Measurements from ENCODE around the gene RAB3IL1.

The RAB3IL1 gene

DNA sequence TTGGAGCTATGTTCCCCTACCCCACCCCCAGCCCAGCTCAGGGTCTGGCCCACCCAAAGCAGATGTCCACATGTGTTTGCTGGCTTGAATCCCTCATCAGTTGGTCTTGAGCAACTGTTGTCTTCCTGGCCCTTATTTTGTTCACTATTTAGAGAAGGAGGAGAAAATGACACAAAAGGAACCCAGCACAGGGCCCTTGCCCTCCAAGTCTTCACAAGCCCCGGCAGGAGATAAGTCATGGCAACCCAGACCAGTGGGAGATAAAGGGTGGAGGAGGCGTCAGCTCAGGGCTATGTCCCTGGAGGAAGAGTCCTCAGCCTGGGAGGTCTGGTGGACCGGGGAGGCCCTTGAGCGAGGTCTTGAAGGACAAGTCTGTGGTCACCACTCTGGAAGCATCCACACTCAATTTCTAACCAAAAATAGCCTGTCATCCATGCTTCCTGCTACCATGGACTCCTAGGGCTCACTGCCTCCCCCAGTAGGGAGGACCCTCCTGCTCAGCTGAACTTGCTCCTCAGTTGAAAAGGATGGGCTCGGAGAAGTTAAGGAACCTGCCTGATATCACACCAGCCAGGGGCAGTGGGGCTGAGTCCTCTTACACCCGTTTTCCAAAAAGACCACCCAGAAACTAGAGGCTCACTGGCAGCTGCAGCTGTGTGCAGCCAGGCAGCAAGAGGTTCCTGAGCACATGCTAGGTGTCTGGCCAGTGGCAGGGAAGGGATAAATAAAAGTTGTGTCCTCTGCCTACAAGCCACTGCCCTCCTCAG lies 1.8 kb upstream of the RAB3IL1 start:
- DNase-seq, result no peak

DNA sequence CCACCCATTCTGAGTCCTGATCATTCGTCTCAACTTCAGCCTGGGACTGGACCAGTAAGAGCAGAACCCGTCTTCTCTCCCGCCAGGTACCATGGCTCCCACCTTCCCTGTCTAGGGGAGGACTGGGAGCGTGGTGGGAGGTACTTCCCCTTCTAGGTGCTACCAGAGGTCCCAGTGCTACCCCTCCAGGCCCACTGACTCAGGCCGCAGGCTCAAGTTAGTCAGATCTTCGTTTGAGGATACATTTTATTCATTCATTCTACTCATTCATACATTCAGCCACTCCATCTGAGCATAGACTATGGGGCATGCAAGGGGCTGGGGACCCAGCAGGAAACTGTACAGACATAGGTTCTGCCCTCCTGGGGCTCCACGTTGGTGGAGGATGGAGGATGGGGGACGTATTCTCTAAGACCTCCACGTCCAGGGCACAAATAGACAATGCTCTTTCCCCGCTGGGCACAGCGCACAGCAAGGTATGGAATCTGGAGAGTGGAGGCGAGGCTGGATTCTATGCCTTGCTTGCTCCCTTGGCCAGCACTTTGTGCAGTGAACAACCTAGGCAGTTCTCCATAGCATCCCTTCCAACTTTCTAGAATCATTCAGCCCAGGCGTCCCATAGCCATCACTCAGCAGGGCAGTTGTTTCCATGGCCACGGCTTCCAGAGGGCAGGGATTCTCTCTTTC lies 1.0 kb upstream of the RAB3IL1 start:
- no peak for DNase-seq

DNA sequence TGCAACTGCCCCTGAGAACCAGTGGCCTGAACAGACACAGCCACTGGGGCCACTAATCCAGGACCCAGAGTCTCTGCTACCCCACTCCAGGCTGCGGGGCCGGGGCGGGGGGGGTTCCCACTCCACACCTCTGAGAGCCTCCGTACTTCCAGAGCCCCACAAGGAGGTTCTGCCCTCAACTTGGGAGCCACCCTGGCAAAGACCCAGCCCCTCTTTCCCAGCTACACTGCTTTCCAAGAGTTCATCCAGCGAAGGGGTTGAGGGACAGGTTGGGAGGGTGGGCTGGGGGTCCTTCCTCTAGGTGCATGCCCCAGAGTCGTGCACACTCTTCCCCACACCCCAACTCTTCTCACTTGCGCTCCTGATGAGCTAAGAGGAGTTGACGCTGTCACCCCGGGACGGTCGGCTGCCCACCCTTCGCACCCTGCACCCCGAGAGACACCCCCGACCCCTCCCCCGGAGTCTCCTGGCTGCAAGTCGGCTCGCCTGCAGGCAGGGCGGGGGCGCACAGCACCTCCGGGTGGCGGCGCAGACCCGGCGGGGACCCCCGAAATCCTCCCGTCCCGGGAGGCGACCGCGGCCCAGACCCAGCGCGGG lies 531 bp downstream of the RAB3IL1 start:
- no peak for DNase-seq

DNA sequence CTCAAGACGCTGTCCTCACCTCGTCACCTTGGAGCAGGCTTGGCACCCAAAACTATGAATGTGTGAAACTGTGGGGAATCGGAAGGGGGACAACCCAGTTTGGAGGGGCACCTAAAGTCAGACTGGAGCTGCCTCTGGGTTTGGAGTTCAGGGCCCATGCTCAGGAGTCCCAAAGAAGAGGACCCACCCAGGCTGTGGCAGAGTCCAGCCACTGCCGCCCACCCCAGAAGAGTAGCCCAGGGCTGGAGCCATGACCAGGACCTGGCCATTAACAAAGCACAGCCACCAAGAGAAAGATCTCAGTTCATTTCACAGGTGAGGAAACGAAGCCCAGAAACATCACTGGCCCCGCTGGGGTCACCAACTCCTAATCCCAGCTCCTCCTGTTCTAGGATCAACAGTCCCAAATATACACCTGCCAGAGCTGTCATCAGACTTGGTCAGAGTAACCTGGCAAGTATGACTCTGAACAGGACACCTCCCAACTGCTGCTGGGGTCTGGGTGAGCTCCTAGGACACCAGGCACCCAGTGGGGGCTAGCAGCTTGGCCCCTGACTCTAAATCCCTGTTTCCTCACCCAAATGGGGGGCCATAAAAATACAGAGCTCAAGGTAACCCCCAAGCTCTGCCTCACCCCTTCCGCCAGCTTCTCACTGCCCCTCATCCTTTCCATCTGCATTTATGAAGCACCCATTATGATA lies 2.7 kb downstream of the RAB3IL1 start:
- DNase-seq, result no peak

DNA sequence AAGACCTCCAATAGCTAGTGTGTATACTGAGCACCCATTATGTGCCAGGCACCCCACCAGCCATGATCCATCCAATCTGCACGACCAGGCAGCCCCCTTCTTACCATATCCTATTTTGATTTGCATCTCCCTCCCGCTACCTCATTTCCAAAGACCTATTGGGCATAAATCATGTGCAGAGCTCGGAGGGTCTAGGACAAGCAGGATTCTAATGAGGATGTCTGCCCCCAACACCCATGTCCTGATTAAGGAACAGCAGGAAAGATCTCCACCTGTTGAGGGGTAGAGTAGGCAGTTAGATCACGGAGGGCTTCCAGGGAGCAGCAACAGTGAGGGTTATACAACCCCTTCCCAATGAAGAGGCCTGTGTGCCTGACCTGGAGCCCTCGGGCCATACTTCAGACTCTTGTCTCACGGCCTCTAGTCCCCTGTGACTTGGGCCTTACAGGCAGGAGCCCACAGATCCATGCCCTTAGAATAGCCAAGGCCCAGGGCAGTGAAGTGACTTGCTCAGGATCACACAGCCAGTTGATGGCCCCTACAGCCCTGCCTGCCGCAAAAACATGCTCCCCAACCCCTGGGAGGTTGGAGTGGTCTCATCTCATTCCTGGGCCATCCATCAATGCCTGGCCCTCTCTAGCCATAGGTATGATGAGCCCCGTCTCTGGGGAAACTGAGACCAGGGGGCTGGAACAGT lies 3.5 kb downstream of the RAB3IL1 start:
- DNase-seq, result no peak

DNA sequence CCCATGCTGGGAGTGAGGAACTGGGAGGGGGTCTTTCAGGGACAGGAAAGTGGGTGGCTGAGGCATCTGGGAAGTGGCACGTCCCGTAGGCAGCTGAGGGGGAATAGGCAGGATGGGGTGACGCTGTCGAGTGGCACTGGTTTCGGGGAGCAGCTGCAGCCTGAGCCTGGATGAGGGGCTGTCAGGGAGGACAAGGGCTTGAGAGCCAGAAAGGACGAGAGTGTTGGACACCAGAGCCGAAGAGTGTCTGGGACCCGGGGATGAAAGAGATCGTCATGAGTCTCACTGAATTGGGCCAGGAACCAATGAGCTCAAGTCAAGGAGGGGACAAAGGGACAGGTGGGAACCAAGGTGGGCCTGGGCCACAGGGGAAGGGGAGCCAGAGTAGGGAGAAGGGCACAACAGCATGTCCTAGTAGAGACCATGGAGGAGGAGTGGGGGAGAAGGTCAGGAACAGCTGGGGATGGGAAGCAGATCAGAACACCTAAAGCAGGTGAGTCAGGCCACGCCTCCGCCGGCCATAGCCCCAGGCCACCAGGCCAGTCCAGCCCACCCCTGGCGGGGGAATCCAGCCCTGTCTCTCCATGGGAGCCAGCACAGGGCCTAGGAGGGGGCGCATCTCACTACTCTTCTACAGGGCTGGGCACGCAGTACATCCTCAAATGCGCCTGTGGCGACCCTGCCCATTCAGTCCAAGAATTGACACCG lies 4.2 kb downstream of the RAB3IL1 start:
- DNase-seq, result no peak

DNA sequence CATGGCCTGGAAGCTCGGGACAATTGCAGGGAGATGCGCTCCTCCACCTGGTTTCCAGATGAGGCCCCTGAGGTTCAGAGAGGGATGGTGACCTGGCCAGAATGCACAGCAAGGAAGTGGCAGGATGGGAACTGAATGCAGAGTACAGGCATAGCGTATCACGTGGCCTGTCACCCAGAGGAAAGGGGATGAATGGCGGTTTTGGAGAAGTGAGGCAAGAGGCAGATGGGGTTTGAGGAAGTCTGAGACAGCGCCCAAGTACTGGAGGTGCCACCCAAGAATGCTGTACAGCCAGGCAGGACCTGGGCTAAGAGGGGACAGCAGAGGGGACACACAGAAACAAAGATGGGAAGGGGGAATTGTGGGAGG lies 4.9 kb downstream of the RAB3IL1 start:
- no peak for DNase-seq

DNA sequence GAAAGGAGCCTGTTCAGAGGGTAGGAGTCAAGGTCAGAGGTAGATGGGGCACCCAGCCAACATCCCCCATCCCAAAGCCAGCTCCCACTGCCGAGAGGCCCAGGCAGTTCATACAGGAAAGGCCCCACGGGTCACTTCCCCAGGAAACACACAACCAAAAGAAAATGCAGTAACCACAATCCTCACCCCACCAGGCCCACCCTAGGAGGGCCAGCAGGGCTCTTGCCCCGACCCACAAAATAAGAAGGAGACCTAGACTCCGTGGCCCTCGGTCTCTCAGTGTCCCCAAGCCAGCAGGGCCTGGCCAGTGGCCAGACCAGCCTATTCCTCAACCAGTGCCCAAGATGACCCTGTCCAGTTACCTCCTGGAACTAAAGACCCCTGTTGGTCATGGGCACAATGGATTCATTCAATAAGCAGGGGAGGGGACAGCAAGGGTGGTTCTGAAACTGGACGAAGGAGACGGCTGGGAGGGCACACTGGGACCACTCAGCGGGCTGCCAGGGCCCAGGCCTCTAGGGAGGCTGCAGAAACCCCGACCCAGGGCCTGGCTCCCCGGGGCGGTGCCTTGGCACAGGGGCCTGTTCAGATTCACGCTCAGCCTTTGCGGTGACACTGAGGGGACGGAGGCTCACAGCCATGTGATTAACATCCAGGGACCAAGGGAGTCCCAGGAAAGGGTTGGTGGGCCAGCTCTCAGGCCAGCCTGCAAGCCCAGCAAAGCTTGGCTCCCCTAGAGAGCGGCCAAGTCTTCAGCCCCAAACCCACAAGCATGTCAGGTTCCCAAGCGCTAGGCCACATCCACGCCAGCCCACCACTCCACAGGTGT lies 5.5 kb downstream of the RAB3IL1 start:
- no peak for DNase-seq

DNA sequence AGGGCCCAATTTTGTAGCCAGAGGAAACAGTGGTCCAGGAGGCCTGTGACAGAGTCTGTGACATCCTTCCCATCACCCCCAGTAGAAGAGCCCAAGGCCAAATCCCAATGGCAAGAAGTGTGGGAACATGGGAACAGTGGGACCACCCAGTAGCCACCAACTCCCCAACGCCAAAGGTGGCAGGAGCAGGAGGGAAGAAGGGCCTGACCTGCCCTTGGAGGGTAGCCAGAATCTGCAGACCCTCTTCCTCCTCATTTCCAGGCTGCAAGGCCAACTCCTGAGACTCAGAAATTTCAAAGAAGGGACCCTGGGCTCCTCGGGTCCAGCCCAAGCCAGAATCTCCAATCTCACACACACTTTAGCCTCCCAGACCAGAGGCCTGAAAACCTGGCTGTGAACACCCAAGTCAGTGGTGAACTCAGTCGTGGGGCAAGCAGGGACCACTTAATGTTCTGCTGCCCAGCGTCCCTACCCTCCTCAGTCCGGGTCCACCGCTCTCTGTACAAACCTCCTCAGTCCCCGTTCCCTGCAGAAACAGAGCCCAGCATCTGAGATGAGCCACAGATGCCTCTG lies 6.2 kb downstream of the RAB3IL1 start:
- no peak for DNase-seq

DNA sequence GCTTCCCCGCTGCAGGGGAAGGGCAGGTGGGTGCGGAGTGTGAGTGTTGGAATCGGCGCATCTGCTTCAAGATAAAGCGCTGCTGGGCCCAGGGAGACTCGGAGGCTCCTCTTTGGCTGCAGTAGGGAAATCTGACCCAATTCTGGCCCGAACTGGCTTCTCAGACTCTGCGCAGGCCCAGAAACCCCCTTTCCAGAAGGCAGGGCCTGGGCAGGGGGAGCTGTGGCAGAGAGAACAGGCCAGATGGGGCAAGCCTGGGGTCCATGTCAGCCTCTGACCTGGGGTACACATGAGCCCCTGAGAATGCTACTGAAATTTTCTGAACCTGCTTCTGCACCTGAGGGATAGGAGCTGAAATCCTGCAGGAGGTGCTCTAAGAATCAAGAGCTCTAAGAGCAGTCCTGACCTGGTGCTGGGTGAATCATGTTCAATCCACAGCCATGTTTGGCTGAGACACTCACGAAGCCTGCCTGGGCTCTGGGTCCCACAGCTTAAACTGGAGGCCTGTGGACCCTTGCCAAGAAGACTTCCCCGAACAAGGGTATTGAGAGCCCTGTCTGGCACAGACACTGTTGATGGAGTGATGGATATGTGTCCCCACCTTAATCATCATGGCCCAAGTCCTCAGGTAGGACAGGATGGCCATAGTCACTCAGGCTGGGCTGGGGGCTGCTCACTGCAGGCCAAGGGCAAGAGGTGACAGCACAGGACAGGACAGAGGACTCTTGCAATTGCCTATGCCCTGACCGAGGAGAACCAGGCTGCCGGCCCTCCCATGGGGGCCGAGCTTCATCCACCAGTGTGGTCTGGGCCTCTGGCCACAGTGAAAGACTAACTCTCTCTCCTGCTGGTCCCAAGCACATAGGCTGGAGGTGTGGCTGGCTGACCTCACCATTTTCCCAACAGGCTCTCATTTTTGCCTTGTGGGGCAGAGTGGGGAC lies 6.9 kb downstream of the RAB3IL1 start:
- DNase-seq, result no peak

DNA sequence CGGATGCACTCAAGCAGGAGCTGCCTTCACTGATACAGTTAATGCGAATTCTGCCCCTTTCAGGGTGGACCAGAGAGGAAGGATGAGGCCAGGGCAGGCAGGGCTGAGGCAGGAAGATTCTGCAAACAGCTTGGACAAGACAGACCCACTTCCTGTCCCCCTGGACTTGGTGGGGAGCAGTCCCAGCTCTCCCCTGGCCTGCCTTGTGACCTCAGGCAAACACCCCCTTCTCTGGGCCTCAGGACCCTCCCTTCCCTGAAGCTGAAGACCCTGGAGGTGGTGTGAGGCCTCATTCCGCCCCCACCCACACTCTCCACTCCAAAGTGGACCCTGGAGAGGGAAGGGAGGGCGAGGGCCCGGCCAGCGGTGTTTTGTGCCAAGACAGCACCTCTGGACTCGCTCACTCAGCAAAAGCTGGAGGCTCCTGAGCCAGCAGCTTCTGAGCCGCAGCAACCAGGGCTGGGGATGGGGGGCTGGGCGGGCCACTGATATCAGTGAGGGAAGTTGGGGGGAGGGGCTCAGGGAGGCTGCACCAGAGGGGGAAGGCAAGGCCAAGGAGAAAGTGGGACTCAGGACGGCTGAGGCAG lies 8.5 kb downstream of the RAB3IL1 start:
- DNase-seq, result no peak

DNA sequence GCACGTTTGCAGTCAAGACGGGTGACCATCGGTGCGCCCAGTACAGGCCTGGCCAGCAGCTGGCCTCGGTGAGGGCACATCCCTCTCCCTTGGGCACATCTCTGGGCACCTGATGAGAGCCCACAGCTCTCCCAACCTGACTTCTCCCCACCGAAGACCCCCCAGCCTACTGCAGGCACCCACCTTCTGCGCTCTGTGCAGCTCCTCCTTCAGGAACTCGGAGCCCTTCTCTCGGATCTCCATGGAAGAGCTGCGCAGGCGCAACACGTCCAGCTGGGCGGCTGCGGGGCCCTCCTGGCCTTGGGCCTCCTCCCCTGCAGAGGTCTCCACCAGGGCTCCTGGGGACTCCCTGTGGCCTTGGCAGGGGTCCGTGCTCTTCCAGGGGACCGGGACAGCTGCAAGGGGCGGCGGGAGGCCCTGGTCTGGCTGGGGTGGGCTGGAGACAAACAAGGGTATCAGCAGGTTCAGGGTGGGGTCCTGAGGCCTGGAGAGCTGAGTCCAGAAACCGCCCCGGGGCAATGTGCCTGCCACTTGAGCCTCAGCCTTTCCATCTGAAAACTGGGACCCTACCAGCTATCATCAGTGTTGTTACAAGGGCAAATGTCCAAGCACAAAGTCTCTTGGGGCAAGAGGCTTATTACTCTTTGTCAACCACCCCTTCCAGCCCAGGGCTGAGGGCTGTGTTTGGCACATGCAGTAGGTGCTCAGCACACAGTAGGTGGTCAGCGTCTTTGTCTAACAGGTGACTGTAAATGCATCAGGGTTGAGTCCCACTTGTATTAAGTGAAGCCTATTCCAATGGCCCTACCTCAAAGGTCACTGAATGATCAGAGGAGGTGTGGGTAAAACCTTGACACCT lies 9.3 kb downstream of the RAB3IL1 start:
- DNase-seq, result no peak

DNA sequence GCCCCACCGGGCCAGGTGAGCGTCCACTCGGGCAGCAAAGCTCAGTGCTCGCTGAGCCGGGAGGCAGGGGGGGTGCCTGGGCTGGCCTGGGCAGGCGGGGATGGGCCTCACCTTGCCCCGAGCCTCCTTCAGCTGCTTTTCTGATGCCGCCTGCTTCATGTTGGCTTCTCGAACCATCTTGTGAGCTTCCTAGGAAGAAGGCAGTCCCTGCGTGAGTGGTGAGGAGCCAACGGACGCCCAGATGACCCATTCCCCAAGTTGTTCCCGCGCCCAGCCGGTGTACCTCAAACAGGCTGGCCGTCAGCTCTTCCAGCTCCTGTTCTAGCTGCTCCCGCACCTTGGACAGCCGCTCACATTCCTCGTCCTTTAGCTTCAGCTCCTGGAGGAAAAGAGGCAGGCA lies 10.1 kb downstream of the RAB3IL1 start:
- no peak for DNase-seq

DNA sequence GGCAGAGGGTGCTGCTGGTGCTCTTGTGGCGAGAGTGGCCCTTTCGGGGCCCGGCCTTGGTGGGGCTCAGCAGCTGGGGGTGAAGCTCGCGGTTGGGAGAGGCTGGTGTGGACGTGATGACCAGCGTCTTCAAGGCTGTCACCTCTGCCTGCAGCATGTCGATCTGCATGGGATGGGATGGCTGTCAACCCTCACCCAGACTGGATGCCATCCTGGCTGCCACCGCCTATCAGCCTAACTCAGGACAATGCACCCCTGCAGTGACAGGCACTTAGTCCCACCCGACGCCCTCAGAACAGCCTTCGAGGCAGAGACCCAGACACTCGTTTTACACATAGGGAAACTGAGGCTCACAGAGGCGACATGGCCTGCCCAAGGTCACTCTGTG lies 10.8 kb downstream of the RAB3IL1 start:
- DNase-seq, result no peak

DNA sequence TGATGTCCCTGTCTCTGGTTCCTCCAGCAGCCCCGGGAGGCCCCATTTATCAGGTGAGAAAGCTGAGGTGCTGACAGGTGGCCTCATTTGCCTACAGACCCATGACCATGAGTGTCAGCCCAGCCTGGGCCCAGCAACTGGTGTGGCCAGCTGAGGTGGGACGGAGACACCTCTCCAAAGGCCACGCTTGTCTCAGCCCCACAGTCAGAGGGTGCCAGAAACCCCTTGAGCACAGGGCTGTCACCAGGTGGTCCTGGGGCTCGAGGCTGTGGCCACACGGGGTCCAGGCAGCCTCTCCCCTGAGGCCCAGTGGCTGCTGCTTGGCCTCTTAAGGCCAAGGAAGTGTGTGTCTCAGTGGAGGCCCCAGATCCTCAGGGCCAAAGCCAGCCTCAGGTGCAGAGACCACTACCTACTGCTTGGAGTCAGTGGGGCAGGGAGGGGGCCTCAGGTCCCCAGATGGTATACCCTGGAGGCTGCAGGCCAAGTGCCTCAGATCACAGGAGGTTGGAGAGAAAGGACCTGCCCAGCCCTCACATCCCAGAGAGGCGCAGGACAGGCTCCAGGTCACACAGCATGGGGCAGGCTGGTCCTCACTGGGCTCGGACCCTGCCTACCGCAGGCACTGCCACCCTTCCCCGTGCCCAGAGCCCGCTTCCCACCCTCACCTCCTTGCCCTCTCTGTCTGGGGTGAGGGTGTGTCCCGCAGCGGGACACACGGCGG lies 11.4 kb downstream of the RAB3IL1 start:
- no peak for DNase-seq

DNA sequence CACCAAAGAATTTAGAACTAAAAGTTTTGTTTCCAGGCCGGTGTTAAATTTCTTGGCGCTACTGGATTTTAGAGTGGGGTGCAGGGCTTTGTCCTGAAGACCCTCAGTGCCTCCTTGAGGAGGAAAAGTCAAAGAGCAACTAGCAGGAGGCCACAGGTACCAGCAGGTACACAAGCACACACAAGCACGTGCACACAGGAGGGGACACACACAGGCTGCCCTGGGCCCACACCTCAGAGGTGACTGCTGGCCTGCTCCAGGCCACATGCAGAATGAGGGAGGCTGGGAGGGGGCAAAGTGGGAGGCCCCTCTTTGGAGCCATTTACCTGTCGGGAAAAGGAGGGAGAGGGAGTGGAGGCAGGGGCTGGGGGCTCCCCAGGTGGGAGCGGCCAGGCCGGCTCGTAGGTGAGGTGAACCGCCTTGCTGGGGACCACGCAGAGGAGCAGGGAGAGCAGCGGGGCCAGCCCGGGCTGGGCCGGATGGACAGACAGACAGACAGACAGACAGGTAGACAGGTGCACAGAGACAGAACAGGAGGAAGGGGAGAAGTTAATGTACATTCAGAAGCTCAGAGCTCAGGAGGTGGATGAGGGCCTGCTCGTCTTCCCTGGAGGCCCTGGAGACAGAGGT lies 12.2 kb downstream of the RAB3IL1 start:
- no peak for DNase-seq

DNA sequence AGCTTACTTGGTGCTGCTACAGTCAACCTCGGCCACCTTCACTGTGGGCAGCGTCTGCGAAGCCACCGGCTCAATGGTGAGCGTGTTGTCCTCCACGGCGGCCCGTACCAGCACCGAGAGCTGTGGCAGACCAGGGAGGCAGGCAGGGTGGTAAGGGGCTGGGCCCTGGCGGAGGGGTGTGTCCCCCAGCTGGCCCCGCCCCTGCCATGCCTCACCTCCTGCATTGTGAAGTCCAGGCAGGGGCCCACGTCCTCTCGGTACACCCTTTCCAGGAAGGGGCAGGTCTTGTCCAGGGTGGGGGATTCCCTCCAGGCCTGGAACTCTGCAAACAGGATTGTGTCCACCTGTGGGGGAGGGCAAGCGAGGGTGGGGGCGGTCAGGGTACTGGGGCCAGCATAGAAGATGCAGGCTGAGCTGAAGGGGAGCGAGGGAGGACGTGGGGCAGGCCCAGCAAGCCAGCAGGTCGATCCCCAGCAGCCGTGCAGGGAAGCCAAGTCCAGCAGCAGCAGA lies 12.8 kb downstream of the RAB3IL1 start:
- DNase-seq, result no peak

Data from NCI-H2171 treated with DMSO at 0.1 percent for 48 hours (cell line).